HepG2 (cell line): ENCODE data around the gene RAI14. TPM values are rescaled to one million over a fixed set of nuclear protein-coding genes. Genes with fewer than 3 reads are reported as not detected.

ENCODE experiments used
- ATF7-NPFF ChIP-seq: sonication (generic); formaldehyde crosslinking; IDR thresholded peaks from 2 replicates; pipeline ENCODE4 v1.8.1; 2023; ENCODE audit warnings: mild to moderate bottlenecking, low read depth, missing genetic modification reagents, moderate library complexity
- HDAC2 ChIP-seq: sonication (generic); formaldehyde crosslinking; IDR thresholded peaks from 2 replicates; pipeline ENCODE4 v1.4.0; 2020; ENCODE audit warnings: missing genetic modification reagents
- HNF4A ChIP-seq: sonication (generic); formaldehyde crosslinking; IDR thresholded peaks from 2 replicates; pipeline ENCODE4 v1.4.0; 2020; ENCODE audit warnings: missing genetic modification reagents
- HOXA9 ChIP-seq: sonication (generic); formaldehyde crosslinking; IDR thresholded peaks from 2 replicates; pipeline ENCODE4 v1.8.1; 2022; ENCODE audit warnings: missing genetic modification reagents, mild to moderate bottlenecking, moderate library complexity, borderline replicate concordance
- KLF16 ChIP-seq, 2 experiments: sonication (generic) in 1 of 2; formaldehyde crosslinking in 1 of 2; IDR thresholded peaks; 2 replicates each; pipeline versions ENCODE4 v1.6.1 to v1.8.0; 2016 to 2023; ENCODE audit warnings: missing genetic modification reagents in 2 of 2, missing compliant biosample characterization in 1 of 2
- MEF2D ChIP-seq: sonication (generic); formaldehyde crosslinking; IDR thresholded peaks from 2 replicates; pipeline ENCODE4 v1.5.1; 2020; ENCODE audit warnings: mild to moderate bottlenecking, missing genetic modification reagents
- PHF21A ChIP-seq: sonication (generic); formaldehyde crosslinking; IDR thresholded peaks from 2 replicates; pipeline ENCODE4 v1.5.0; 2020; ENCODE audit warnings: mild to moderate bottlenecking, missing genetic modification reagents
- PPARG ChIP-seq: conservative IDR thresholded peaks from 2 replicates; pipeline ENCODE4 v1.6.1; 2016; ENCODE audit warnings: missing biosample characterization, missing genetic modification reagents
- SETDB1 ChIP-seq: sonication (generic); formaldehyde crosslinking; IDR thresholded peaks from 2 replicates; pipeline ENCODE4 v1.5.1; 2020; ENCODE audit warnings: missing genetic modification reagents, mild to moderate bottlenecking, borderline replicate concordance
- XBP1 ChIP-seq: sonication (generic); formaldehyde crosslinking; IDR thresholded peaks from 2 replicates; pipeline ENCODE4 v1.5.0; 2020; ENCODE audit warnings: missing genetic modification reagents
- ZBTB25 ChIP-seq: IDR thresholded peaks from 2 replicates; pipeline ENCODE4 v1.6.1; 2018; ENCODE audit warnings: missing genetic modification reagents
- ZBTB7A ChIP-seq: sonication (generic); formaldehyde crosslinking; IDR thresholded peaks from 2 replicates; pipeline ENCODE4 v1.8.0; 2022; ENCODE audit warnings: mild to moderate bottlenecking, missing genetic modification reagents
- ZNF367 ChIP-seq: sonication (generic); formaldehyde crosslinking; IDR thresholded peaks from 2 replicates; pipeline ENCODE4 v1.4.0; 2020; ENCODE audit warnings: missing genetic modification reagents, borderline replicate concordance
- ZNF576 ChIP-seq: sonication (generic); formaldehyde crosslinking; IDR thresholded peaks from 2 replicates; pipeline ENCODE4 v1.4.0; 2020; ENCODE audit warnings: mild to moderate bottlenecking, missing genetic modification reagents
- ZNF589 ChIP-seq: sonication (generic); formaldehyde crosslinking; conservative IDR thresholded peaks from 2 replicates; pipeline ENCODE4 v1.8.0; 2022; ENCODE audit warnings: mild to moderate bottlenecking, moderate library complexity, missing genetic modification reagents
- polyA plus RNA-seq, 8 experiments: library from polyadenylated mRNA; depleted of rRNA in 3 of 8; stranded (reverse) in 7 of 8; unstranded in 1 of 8; fragments of >200 nt; fragmentation: Illumina TruSeq in 4 of 8; extraction: Trizol in 4 of 8; gene quantifications; 2 replicates each; pipeline versions ENCODE4 v1.2.1 to v1.2.3, GENCODE V29; 2011 to 2016; ENCODE audit warnings: low read depth in 4 of 8, missing spikeins in 1 of 8, mixed read lengths in 1 of 8; ENCODE audit not compliant: insufficient read depth in 1 of 8
- total RNA-seq, 5 experiments: library from RNA; depleted of rRNA; stranded (reverse); fragments of >200 nt; fragmentation: Illumina TruSeq; extraction: Trizol; gene quantifications; 2 replicates each; pipeline ENCODE4 v1.2.3, GENCODE V29; 2016; ENCODE audit warnings: low read depth in 1 of 5
- TF ChIP-seq, protein P1 (sequence below): IDR thresholded peaks from 2 replicates; pipeline ENCODE4 v1.6.1; 2016; ENCODE audit warnings: missing genetic modification reagents, missing compliant biosample characterization
- TF ChIP-seq, protein P2 (sequence below): sonication (generic); formaldehyde crosslinking; IDR thresholded peaks from 2 replicates; pipeline ENCODE4 v1.4.0; 2020; ENCODE audit warnings: mild to moderate bottlenecking, missing genetic modification reagents
- TF ChIP-seq, protein P3 (sequence below): sonication (generic); formaldehyde crosslinking; IDR thresholded peaks from 2 replicates; pipeline ENCODE4 v1.4.0; 2020; ENCODE audit warnings: missing genetic modification reagents

Gene RAI14
- total and polyA plus RNA-seq, 2 of the 13 experiments (the other 11 are each of a cell fraction or from before 2014, with no cell fraction given): 12.6 to 18.2 TPM

DNA sequence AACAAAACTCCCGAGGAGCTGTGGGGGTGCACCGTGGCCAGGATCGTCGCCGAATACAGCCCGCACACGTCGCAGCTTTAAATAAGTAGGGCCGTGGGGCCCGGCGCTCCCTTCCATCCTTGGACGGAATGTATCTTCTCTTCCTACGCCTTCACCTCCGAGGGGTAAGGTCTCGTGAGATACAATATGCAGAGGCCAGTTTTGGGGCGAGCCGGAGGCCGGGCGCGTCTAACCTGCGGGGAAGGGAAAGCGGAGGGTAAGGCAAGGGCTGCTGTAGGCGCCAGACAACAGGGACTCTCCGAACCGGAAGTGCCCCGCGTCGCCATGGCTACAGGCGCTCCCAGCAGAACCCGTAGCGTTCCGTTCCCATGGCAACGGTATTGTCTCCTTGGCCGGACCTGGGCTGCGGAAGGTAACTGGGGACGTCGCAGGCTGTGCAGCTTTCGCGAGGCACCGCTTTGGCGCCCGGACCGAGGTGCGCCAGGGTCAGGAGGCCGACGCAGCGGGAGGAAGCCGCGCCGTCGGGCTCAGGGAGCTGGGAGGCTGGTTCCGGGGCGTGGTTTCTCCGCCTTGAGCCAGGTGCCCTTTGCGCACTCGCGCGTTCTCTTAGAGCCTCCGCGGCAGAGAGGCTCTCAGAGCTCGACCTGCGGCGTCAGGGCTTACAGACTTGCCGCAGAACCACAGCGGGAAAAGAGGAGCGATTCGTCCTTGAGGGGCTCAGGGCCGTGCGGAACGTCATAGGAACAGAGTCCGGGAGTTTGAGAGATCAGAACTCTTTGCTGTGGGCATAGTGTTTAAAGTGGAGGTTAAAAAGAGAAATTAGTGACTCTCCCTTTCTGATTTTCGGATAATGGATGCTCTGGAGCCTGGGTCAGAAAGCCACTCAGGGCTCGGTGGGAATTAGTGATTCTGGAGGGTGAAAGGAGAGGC lies 182.9 kb downstream of the RAI14 start, which contains the start of gene TTC23L (continued):
- TF ChIP-seq HNF4A (CRISPR knock-in tag) (peak; percentile 83), ZNF576 (CRISPR knock-in tag) (0 out of 2 replicates have a peak, but pooled peaks have one; percentile 76), HOXA9 (CRISPR knock-in tag) (no peak), ZBTB7A (CRISPR knock-in tag) (no peak; the same call in 1 of the 2 replicates), ZNF367 (CRISPR knock-in tag) (no peak), ZBTB25 (no peak), HDAC2 (peak; percentile 85), PHF21A (CRISPR knock-in tag) (peak; percentile 92), KLF16 (CRISPR knock-in tag; IDR thresholded peaks at IDR 0.05) (peak; percentile 57 to 78; a peak in 2 of 4 replicates), XBP1 (CRISPR knock-in tag) (no peak), ZNF589 (CRISPR knock-in tag) (no peak), SETDB1 (CRISPR knock-in tag) (no peak), PPARG (peak; percentile 69), ATF7-NPFF (peak; percentile 65; the same call in 1 of the 2 replicates), MEF2D (peak; percentile 84)
- TF ChIP-seq, protein P1, sequence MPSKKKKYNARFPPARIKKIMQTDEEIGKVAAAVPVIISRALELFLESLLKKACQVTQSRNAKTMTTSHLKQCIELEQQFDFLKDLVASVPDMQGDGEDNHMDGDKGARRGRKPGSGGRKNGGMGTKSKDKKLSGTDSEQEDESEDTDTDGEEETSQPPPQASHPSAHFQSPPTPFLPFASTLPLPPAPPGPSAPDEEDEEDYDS (CRISPR knock-in tag): 0 out of 2 replicates have a peak, but pooled peaks have one; percentile 73
- TF ChIP-seq, protein P2, sequence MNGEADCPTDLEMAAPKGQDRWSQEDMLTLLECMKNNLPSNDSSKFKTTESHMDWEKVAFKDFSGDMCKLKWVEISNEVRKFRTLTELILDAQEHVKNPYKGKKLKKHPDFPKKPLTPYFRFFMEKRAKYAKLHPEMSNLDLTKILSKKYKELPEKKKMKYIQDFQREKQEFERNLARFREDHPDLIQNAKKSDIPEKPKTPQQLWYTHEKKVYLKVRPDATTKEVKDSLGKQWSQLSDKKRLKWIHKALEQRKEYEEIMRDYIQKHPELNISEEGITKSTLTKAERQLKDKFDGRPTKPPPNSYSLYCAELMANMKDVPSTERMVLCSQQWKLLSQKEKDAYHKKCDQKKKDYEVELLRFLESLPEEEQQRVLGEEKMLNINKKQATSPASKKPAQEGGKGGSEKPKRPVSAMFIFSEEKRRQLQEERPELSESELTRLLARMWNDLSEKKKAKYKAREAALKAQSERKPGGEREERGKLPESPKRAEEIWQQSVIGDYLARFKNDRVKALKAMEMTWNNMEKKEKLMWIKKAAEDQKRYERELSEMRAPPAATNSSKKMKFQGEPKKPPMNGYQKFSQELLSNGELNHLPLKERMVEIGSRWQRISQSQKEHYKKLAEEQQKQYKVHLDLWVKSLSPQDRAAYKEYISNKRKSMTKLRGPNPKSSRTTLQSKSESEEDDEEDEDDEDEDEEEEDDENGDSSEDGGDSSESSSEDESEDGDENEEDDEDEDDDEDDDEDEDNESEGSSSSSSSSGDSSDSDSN: peak; percentile 99
- TF ChIP-seq, protein P3, sequence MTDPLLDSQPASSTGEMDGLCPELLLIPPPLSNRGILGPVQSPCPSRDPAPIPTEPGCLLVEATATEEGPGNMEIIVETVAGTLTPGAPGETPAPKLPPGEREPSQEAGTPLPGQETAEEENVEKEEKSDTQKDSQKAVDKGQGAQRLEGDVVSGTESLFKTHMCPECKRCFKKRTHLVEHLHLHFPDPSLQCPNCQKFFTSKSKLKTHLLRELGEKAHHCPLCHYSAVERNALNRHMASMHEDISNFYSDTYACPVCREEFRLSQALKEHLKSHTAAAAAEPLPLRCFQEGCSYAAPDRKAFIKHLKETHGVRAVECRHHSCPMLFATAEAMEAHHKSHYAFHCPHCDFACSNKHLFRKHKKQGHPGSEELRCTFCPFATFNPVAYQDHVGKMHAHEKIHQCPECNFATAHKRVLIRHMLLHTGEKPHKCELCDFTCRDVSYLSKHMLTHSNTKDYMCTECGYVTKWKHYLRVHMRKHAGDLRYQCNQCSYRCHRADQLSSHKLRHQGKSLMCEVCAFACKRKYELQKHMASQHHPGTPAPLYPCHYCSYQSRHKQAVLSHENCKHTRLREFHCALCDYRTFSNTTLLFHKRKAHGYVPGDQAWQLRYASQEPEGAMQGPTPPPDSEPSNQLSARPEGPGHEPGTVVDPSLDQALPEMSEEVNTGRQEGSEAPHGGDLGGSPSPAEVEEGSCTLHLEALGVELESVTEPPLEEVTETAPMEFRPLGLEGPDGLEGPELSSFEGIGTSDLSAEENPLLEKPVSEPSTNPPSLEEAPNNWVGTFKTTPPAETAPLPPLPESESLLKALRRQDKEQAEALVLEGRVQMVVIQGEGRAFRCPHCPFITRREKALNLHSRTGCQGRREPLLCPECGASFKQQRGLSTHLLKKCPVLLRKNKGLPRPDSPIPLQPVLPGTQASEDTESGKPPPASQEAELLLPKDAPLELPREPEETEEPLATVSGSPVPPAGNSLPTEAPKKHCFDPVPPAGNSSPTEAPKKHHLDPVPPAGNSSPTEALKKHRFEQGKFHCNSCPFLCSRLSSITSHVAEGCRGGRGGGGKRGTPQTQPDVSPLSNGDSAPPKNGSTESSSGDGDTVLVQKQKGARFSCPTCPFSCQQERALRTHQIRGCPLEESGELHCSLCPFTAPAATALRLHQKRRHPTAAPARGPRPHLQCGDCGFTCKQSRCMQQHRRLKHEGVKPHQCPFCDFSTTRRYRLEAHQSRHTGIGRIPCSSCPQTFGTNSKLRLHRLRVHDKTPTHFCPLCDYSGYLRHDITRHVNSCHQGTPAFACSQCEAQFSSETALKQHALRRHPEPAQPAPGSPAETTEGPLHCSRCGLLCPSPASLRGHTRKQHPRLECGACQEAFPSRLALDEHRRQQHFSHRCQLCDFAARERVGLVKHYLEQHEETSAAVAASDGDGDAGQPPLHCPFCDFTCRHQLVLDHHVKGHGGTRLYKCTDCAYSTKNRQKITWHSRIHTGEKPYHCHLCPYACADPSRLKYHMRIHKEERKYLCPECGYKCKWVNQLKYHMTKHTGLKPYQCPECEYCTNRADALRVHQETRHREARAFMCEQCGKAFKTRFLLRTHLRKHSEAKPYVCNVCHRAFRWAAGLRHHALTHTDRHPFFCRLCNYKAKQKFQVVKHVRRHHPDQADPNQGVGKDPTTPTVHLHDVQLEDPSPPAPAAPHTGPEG (CRISPR knock-in tag): peak; percentile 66; the same call in 1 of the 2 replicates
